ENCODE data around the gene CALD1.

GRCh38 chr7:134908289-134908688, 128.9 kb downstream of the CALD1 start:
- no peak for TF ChIP-seq POLR2A (IDR thresholded peaks at IDR 0.05)
- TF ChIP-seq, protein P1, sequence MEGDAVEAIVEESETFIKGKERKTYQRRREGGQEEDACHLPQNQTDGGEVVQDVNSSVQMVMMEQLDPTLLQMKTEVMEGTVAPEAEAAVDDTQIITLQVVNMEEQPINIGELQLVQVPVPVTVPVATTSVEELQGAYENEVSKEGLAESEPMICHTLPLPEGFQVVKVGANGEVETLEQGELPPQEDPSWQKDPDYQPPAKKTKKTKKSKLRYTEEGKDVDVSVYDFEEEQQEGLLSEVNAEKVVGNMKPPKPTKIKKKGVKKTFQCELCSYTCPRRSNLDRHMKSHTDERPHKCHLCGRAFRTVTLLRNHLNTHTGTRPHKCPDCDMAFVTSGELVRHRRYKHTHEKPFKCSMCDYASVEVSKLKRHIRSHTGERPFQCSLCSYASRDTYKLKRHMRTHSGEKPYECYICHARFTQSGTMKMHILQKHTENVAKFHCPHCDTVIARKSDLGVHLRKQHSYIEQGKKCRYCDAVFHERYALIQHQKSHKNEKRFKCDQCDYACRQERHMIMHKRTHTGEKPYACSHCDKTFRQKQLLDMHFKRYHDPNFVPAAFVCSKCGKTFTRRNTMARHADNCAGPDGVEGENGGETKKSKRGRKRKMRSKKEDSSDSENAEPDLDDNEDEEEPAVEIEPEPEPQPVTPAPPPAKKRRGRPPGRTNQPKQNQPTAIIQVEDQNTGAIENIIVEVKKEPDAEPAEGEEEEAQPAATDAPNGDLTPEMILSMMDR (IDR thresholded peaks at IDR 0.05), result no peak
